Measurements from ENCODE around the gene NTM.

The NTM gene

DNA sequence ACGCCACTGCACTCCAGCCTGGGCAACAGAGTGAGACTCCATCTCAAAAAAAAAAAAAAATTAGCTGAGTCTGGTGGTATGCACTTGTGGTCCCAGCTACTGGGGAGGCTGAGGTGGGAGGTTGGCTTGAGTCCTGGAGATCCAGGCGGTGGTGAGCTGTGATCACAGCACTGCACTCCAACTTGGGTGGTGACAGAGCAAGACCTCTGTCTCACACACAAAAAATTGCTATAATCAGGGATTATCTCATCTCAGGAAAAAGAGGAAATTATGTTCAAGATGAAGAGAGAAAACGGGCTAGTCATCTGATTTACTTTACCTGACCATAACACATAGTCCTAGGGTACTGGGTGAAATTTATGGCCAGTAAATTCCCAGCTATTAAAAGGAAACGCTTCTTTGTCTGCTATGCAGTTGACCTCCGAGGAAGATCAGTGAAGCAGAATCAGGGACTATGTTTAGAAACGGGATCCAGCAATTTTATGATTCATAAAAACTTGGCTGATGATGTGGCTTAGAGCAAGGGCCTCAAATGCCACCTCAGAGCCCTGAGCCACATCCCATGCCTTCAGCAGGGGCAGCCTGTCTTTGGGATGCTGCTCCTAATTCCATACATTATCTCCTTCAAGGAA, 386.2 kb downstream of the NTM start:
- DNase-seq = no peak

GRCh38 chr11:131758726-131759125, 388.3 kb downstream of the NTM start:
- DNase-seq = no peak

- DNase-seq = no peak
Measured at GRCh38 chr11:131759140-131759539, 388.7 kb downstream of the NTM start.

DNA sequence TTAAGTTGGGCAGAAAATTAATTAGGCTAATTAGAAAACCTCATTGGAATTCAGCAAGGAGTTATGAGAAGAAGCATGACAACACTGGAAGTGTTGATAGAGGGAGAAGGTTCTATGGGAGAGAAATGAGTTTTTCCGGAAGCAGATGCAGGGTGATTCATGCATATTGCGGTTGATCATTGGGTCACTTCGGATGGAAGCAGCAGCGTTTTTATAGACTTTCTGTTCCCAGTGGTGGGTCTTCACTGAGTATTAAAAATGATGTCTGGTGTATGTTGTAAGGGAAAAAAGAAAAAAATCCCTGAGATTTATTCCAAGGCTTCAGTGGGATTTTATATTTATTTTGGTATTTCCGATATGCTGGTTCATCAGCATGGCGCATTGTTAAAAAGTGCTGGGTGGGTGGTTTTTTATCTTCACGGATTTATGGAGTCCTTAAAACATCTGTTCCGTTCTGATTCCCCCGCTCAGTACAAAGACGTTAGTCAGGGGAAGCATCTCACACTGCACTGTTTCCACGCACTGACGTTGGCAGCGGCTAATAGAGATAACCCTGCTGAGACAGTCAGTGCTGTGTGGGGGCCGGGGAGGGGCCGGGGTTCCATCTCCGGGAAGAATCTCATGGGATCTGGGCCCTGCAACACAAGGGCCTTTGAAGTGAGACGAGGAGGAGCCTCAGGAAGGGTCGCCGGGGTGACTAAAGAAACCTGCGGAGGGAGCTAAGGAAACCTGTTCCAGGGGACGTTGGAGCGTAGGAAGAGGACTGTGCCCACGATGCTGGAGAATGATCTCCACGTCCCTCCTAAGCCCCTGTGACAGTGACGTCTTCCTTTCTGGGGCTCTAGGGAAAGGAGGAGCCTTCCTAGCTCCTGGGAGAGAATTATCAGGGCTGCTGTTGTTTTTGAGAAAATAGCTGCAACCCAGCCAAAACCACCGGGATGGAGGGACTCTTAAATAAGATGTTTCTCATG, 390.0 kb downstream of the NTM start:
- DNase-seq = no peak

DNA sequence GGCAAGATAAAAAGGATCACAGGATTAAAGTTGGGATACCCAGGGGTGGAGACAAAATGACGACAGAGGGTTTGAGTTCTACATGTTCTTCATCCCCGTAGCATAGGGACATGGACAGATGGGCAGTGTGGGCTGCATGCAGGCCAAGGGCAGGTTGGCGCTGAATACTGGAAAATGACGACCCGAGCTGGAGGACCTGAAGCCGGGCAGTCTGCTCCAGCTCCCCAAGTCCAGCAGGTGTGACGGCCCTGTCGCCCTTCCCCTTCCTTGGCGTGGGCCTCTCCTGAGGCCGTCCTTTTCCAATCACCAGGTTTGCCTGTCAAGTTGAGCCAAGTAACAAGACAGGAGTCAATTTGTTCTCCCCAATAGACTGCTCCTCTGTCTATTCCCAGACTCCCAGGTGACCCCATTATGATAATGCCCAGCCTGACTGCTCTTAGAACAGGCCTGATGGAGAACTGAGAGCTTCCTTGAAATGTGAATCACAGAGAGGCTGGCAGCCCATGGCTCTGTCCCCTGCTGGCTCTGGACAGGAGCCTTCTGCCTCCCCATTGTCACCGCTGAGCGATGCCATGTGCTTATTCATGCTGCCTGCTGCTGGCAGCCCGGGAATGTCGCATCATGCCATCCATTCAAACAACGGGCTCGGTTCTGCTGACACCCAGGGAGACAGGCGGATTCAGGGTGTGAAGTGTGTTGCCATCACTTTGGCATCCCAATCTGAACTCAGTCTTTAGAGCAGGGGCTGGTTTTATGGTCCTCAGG, 392.1 kb downstream of the NTM start:
- DNase-seq = no peak

GRCh38 chr11:131763193-131763890, 392.9 kb downstream of the NTM start:
- no peak for DNase-seq

- no peak for DNase-seq
Measured at GRCh38 chr11:131764126-131764525, 393.7 kb downstream of the NTM start.

GRCh38 chr11:131764649-131765048, 394.2 kb downstream of the NTM start:
- DNase-seq = no peak

- DNase-seq = no peak
Measured at GRCh38 chr11:131766637-131767036, 396.2 kb downstream of the NTM start.

DNA sequence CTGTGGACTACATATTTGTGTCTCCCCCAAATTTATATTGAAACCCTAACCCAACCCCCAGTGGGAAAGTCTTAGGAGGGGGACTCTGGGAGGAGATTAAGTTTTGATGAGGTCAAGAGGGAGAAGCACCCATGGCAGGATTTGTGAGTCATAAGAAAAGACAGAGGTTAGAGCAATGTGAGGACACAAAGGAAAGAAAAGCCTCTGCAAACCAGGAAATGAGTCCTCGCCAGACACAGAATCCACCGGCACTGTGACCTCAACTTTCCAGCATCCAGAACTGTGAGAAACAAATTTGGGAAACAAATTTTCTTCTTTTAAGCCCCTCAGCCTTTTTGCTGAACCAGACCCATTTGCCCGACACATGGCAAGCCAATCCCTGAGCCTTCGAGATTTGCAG, 397.0 kb downstream of the NTM start:
- DNase-seq = no peak

DNA sequence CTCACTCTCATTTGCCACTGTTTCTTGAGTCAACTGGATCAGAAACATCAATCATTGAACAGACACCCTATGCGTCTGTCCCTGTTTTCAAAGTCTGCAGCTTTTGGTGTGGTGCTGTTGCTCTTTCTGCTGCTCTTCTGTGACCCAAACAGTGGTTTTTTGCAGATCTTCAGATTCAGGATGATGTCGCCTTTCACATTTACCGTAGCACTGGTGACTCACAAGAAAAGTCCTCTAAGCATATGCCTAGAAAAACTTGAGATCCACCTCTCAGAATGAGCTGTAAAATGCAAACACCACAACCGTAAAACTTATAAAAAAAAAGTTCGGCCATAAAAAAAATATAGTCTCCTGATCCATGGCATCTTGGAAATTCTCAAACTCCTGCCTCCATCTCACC, 400.4 kb downstream of the NTM start:
- DNase-seq = no peak

GRCh38 chr11:131771471-131771870, 401.1 kb downstream of the NTM start:
- DNase-seq = no peak

DNA sequence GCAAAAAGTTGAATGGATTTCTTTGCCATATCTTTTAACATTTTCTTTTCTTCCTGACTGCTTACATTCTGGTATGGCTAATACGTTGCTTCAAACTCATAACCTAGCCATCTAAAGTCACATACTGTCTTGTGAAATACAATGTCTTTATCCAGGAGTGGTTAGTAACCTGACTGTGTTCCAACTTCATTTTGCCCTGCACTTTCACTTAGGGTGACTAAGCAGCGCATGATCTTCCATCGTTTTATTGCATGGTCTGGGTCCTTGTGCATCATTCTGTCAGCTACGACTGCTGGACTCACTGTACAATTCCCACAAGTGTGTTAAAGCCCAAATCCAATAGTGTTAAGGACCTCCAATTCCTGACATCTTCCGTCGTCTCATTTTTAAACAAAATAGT, 403.2 kb downstream of the NTM start:
- DNase-seq = no peak

DNA sequence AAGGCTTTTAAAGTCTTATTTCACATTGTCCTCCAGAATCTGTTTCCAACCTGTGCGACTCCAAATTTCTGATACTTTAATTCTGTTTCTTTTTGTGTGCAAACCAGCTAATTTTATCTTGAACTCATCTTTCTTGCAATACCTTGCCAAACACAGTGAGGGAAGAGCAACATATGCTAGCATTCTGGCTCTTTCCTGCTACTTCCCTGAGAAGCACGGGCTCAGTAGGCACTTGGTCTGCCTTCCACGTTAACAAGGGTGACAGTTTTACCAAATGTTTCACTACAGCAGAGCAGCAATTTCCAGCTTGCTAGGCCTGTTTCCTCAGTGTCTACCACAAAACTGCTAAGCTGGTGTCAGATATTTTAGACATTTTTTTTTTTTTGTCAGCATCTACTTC, 405.8 kb downstream of the NTM start:
- DNase-seq = no peak

- DNase-seq = no peak
Measured at GRCh38 chr11:131785801-131786200, 415.4 kb downstream of the NTM start.

GRCh38 chr11:131787119-131787518, 416.7 kb downstream of the NTM start:
- no peak for DNase-seq

- no peak for DNase-seq
Measured at GRCh38 chr11:131790586-131790985, 420.2 kb downstream of the NTM start.

GRCh38 chr11:131792243-131792642, 421.8 kb downstream of the NTM start:
- no peak for DNase-seq

DNA sequence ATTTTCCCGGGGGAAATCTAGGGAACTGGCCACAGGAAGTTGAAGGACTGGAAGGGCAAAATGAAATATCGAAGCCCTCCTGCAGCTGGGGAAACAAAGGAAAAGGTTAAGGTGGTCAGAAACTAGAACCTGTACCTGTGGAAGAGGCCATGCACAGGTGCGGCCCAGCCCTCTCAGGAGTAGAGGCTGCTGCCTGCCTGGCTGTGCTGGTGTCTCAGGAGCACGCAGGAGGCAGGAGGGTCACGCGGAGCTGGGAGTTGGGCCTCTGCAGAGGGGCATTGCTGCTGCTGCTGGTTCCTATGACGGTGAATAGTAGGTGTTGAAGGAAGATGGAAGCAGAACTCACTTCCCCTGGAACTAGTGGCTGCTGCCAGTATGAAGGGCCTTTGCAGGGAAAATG, 425.7 kb downstream of the NTM start:
- no peak for DNase-seq

GRCh38 chr11:131796541-131796940, 426.1 kb downstream of the NTM start:
- no peak for DNase-seq

GRCh38 chr11:131800452-131800851, 430.0 kb downstream of the NTM start:
- DNase-seq = no peak

DNA sequence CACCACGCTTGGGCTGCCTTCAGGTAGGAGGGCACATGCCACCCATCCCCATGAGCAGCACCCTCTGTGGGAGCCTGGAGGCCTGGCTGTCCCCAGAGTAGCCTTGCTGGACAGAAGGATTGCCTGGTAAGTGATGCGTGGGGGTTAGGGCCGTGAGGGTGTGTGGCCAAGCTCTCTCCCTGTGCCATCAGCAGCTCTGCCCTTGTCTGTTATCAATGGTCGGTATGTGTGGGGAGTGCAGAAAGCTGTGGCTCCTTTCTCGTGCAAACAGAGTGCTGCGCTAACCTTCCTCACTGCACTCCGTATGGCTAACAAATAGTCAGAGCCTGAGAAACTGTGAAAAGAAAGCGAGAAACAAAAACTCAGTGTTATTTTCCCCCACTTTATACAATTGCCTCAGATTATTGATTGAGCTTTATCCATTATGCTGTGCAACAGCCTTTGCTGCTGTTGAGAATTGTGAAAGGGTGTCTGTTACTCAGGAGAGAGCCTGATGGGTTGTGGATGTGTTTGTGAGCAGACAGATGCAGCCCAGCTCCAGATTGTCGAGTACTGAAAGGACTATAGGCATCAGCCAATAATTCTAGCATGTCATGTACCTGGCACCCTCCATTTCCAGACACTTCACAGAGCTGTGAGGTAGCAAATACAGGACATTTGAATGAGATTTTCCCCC, 432.2 kb downstream of the NTM start:
- no peak for DNase-seq

All from NCI-H2107 (cell line).